PC-3 (cell line): ENCODE measurements around the gene CENPC. TPM values are rescaled to one million over a fixed set of nuclear protein-coding genes. Genes with fewer than 3 reads are reported as not detected.
A peak's percentile ranks its signal among the peaks of the same experiment; 100 is the strongest.

ENCODE experiments used
- ATAC-seq: fragments of 200-7000 bp; cut with Tn5 transposase; 2 replicates; pipeline ENCODE4 v1.9.1; 2020; ENCODE audit warnings: mild to moderate bottlenecking, moderate library complexity
- BruUV-seq: library from RNA; stranded (reverse); fragments of 400-500 nt; replicated peaks from 2 replicates; lab custom pipeline; 2021; lab: Mats Ljungman, UMichigan
- CTCF ChIA-PET: fragments of 300-600 bp; sonication (Branson Sonifier 250); formaldehyde crosslinking; loops from one replicate; lab custom pipeline; 2022; ENCODE audit warnings: antibody characterized with exemption; lab: Charles Lee
- POLR2A ChIA-PET: fragments of 300-600 bp; sonication (Branson Sonifier 250); formaldehyde crosslinking; loops from one replicate; lab custom pipeline; 2022; ENCODE audit warnings: antibody characterized with exemption; ENCODE audit not compliant: unreplicated experiment; lab: Charles Lee
- DNase-seq: peaks from one replicate; pipeline ENCODE4 v3.0.0-alpha.2; 2015
- H2AFZ ChIP-seq: fragments of 300-600 bp; sonication (generic); 2 replicates; pipeline ENCODE4 v1.6.0; 2016; ENCODE audit warnings: antibody characterized with exemption, low read length
- H3F3A ChIP-seq: fragments of 300-600 bp; sonication (generic); one replicate; pipeline ENCODE4 v1.6.0; 2017; ENCODE audit warnings: antibody characterized with exemption, low read length, control low read depth, mild to moderate bottlenecking; ENCODE audit not compliant: unreplicated experiment
- H3K27ac ChIP-seq: fragments of 300-600 bp; sonication (generic); 2 replicates; pipeline ENCODE4 v1.5.1; 2016; ENCODE audit warnings: mild to moderate bottlenecking, low read length
- H3K27me3 ChIP-seq: fragments of 300-600 bp; sonication (generic); 2 replicates; pipeline ENCODE4 v1.6.1; 2016; ENCODE audit warnings: low read length, mixed read lengths
- H3K36me3 ChIP-seq: fragments of 300-600 bp; sonication (generic); 2 replicates; pipeline ENCODE4 v1.6.1; 2016; ENCODE audit warnings: low read depth, mixed run types, low read length, mixed read lengths
- H3K4me1 ChIP-seq: fragments of 300-600 bp; sonication (generic); 2 replicates; pipeline ENCODE4 v1.5.1; 2016; ENCODE audit warnings: low read length; ENCODE audit not compliant: insufficient read depth
- H3K4me2 ChIP-seq: fragments of 300-600 bp; sonication (generic); 2 replicates; pipeline ENCODE4 v1.6.0; 2016; ENCODE audit warnings: low read length
- H3K4me3 ChIP-seq: fragments of 300-600 bp; sonication (generic); 2 replicates; pipeline ENCODE4 v1.5.1; 2016; ENCODE audit warnings: mild to moderate bottlenecking, low read length, mixed read lengths
- H3K79me2 ChIP-seq: fragments of 300-600 bp; sonication (generic); 2 replicates; pipeline ENCODE4 v1.6.1; 2017; ENCODE audit warnings: low read length, mixed read lengths
- H3K9ac ChIP-seq: fragments of 300-600 bp; sonication (generic); 2 replicates; pipeline ENCODE4 v1.6.0; 2016; ENCODE audit warnings: mild to moderate bottlenecking, low read length
- H3K9me2 ChIP-seq: fragments of 300-600 bp; sonication (generic); replicated peaks from 2 replicates; pipeline ENCODE4 v1.6.1; 2016; ENCODE audit warnings: mixed run types, low read length, mixed read lengths
- H3K9me3 ChIP-seq: fragments of 300-600 bp; sonication (generic); 2 replicates; pipeline ENCODE4 v1.6.1; 2016; ENCODE audit warnings: low read length, mixed read lengths
- H4K20me1 ChIP-seq: fragments of 300-600 bp; sonication (generic); 2 replicates; pipeline ENCODE4 v1.6.1; 2016; ENCODE audit warnings: low read length, mixed read lengths
- EZH2 ChIP-seq: fragments of 300-600 bp; sonication (generic); IDR thresholded peaks from one replicate; pipeline ENCODE4 v1.6.1; 2017; ENCODE audit warnings: antibody characterized with exemption, mild to moderate bottlenecking, low read length; ENCODE audit not compliant: unreplicated experiment
- EZH2phosphoT487 ChIP-seq: fragments of 300-600 bp; sonication (generic); IDR thresholded peaks from 2 replicates; pipeline ENCODE4 v1.6.1; 2018; ENCODE audit warnings: mild to moderate bottlenecking, antibody characterized with exemption, low read length, borderline replicate concordance
- intact Hi-C: fragments of 100-400 bp; cut with micrococcal nuclease; formaldehyde crosslinking; loops from 2 replicates; pipeline ENCODE4 v1.9.0; 2023
- total RNA-seq: library from RNA; depleted of rRNA; stranded (reverse); fragments of >200 nt; gene quantifications from 2 replicates; pipeline ENCODE4 v1.2.3, GENCODE V29; 2014
- TF ChIP-seq, protein P1 (sequence below): fragments of 300-600 bp; sonication (generic); conservative IDR thresholded peaks from 2 replicates; pipeline ENCODE4 v1.5.1; 2017; ENCODE audit warnings: antibody characterized with exemption, low read depth, mild to moderate bottlenecking, low read length

The CENPC gene
- total RNA-seq, 1 experiment from 2014 or later = 10.6 TPM

DNA sequence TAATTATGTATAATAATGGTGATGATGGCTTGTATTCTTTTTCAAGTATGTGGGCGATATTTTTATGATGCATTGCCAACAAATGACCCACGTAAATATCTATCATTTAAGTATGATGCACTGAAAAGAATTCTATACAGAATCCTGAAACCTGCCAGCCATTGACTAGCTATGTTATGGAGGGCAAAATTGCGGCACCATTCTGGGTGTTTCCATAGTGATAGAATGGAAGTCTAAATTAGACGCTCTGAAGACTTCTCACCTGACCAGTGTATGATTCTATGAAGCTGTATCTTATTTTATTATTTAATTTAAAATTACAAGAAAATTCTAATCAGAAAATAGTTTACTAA is 677 bp upstream of the CENPC start:
- no peaks in the 10 kb centered on the region for H3K9me3 ChIP-seq
- peak overlapping the region; percentile 66 for H3K4me3 ChIP-seq
- H4K20me1 ChIP-seq = peaks cover 19% of the 10 kb centered on the region; the same call in 1 of the 2 replicates
- ATAC-seq (no peak), DNase-seq (no peak)
- intact Hi-C loops = loop anchor here (10.0 kb wide), 1 partner anchor 629 kb away; no protein-coding TSS in a partner anchor
- POLR2A ChIA-PET = no interaction called here
- CTCF ChIA-PET = interaction anchor here (0.6 kb wide), 1 partner anchor 943 kb away, joined by 3 read pairs; no protein-coding TSS in a partner anchor
- H3K27ac ChIP-seq = peak overlapping the region; percentile 19; the same call in 1 of the 2 replicates
- peaks cover 30% of the 10 kb centered on the region for H3K4me1 ChIP-seq
- no peak for TF ChIP-seq EZH2
- TF ChIP-seq, protein P1, sequence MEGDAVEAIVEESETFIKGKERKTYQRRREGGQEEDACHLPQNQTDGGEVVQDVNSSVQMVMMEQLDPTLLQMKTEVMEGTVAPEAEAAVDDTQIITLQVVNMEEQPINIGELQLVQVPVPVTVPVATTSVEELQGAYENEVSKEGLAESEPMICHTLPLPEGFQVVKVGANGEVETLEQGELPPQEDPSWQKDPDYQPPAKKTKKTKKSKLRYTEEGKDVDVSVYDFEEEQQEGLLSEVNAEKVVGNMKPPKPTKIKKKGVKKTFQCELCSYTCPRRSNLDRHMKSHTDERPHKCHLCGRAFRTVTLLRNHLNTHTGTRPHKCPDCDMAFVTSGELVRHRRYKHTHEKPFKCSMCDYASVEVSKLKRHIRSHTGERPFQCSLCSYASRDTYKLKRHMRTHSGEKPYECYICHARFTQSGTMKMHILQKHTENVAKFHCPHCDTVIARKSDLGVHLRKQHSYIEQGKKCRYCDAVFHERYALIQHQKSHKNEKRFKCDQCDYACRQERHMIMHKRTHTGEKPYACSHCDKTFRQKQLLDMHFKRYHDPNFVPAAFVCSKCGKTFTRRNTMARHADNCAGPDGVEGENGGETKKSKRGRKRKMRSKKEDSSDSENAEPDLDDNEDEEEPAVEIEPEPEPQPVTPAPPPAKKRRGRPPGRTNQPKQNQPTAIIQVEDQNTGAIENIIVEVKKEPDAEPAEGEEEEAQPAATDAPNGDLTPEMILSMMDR = no peak
- no peak for TF ChIP-seq EZH2phosphoT487
- peak overlapping the region; percentile 90 for H2AFZ ChIP-seq
- H3K9ac ChIP-seq = peak overlapping the region; percentile 70
- peaks cover 40% of the 10 kb centered on the region for H3K79me2 ChIP-seq
- H3K4me2 ChIP-seq = peak overlapping the region; percentile 86
- no peaks in the 10 kb centered on the region for H3K9me2 ChIP-seq
- H3K36me3 ChIP-seq = peaks cover 6% of the 10 kb centered on the region; the same call in 1 of the 2 replicates
- TSS peak; percentile 81 for BruUV-seq
- H3K27me3 ChIP-seq = no peaks in the 10 kb centered on the region
- no peaks in the 10 kb centered on the region for H3F3A ChIP-seq

DNA sequence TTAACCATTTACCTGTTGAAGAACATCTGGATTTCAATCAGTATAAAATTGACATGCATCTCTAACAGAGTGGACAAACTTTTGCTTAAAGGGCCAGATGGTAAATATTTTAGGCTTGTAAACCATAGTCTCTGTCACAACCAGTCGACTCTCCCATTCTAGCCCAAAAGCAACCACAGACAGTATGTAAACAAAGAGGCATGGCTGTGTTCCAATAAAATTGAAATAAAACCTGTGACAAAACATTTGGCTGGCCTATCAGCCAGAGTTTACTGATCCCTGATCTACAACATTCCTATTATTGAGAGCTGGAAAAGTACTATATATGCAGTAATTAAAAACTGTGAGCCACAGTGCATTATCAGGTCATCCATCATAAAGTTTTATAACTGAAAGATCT is 3.2 kb downstream of the CENPC start:
- no peak overlapping the region for H2AFZ ChIP-seq
- intact Hi-C loops = loop anchor here (10.0 kb wide), 1 partner anchor 633 kb away; no protein-coding TSS in a partner anchor
- no peaks in the 10 kb centered on the region for H3K9me2 ChIP-seq
- ChIA-PET POLR2A (no interaction called here), CTCF (no interaction called here)
- TF ChIP-seq, protein P1 = no peak
- TF ChIP-seq EZH2phosphoT487 (no peak), EZH2 (no peak)
- DNase-seq = peak; percentile 73
- H3K9ac ChIP-seq = no peak overlapping the region
- BruUV-seq = no TSS peak
- ATAC-seq = no peak; the same call in 1 of the 2 replicates
- peaks cover 19% of the 10 kb centered on the region; the same call in 1 of the 2 replicates for H4K20me1 ChIP-seq
- no peaks in the 10 kb centered on the region for H3K9me3 ChIP-seq
- 0 out of 2 replicates have a peak overlapping the region, but pooled peaks have one; percentile 91 for H3K4me2 ChIP-seq
- H3K36me3 ChIP-seq = peaks cover 24% of the 10 kb centered on the region; the same call in 1 of the 2 replicates
- peaks cover 40% of the 10 kb centered on the region for H3K79me2 ChIP-seq
- H3K4me1 ChIP-seq = peaks cover 30% of the 10 kb centered on the region
- no peaks in the 10 kb centered on the region for H3K27me3 ChIP-seq
- H3K27ac ChIP-seq = no peak overlapping the region
- H3K4me3 ChIP-seq = no peak overlapping the region
- no peaks in the 10 kb centered on the region for H3F3A ChIP-seq

DNA sequence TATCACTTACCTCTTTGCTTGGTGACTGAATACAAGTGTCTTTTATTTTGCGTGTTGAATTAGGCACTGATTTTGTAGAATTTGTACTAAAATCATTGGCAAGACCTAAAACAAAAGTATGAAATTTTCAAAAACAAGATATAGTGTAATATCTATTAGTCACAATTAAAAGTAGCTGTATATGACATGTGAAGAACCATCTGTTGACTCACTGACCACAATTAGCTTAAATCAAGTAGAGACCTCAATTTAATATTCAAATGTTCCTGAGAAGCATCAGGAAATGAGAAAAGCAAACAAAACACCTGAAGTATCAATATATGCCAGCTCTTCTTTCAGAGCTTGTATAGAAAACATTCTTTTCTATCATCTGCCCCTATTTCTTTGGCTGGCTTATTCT is 5.5 kb downstream of the CENPC start:
- Histone ChIP-seq H3K9me2 (no peaks in the 10 kb centered on the region), H2AFZ (no peak overlapping the region), H3K27ac (no peak overlapping the region), H4K20me1 (peaks cover 19% of the 10 kb centered on the region; the same call in 1 of the 2 replicates), H3K4me3 (no peak overlapping the region), H3K4me1 (peaks cover 26% of the 10 kb centered on the region), H3F3A (no peaks in the 10 kb centered on the region), H3K9me3 (no peaks in the 10 kb centered on the region), H3K4me2 (no peak overlapping the region), H3K36me3 (peaks cover 32% of the 10 kb centered on the region; the same call in 1 of the 2 replicates), H3K9ac (no peak overlapping the region), H3K79me2 (peaks cover 35% of the 10 kb centered on the region), H3K27me3 (no peaks in the 10 kb centered on the region)
- TF ChIP-seq, protein P1 = no peak
- no peak for TF ChIP-seq EZH2phosphoT487
- ATAC-seq (no peak), DNase-seq (no peak)
- BruUV-seq = no TSS peak
- intact Hi-C loops = loop anchor here (10.0 kb wide), 1 partner anchor 635 kb away; no protein-coding TSS in a partner anchor
- ChIA-PET CTCF (no interaction called here), POLR2A (no interaction called here)
